AML-193 (cell line): Measurements from ENCODE around the gene PMEL.
"Not testable (repeated sequence)": the region's sequence is repeated elsewhere in the genome, so short reads cannot be mapped to it uniquely, and the experiment has no call there.

Source experiments
- DNase-seq, 2 experiments: peaks; one replicate each; lab custom pipeline; 2025; lab: John Stamatoyannopoulos, UW

The PMEL gene

DNA sequence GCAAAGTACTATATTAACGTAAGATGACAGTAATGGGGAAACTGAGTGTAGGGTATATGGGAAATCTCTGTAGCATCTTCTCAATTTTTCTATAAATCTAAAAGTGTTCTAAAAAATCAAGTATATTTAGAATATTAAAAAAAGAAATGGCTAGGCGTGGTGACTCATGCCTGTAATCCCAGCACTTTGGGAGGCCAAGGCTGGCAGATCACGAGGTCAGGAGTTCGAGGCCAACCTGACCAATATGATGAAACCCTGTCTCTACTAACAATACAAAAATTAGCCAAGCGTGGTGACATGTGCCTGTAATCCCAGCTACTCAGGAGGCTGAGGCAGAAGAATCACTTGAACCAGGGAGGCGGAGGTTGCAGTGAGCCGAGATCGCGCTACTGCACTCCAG is 42.2 kb downstream of the PMEL start:
- DNase-seq = not testable (repeated sequence)

DNA sequence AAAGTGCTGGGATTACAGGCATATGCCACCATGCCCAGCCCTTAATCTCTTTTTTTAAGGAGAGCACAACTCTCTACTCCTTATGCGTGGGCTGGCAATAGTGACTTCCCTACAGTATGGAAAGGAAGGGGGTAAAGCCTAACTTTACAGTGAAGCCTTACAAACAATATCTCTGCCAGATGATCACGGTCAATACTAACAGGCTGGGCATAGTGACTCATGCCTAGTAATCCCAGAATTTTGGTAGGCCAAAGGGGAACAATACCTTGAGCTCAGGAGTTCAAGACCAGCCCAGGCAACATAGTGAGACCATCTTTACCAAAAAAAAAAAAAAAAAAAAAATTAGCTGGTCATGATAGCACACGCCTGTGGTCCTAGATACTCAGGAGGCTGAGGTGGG is 43.7 kb downstream of the PMEL start:
- no peak for DNase-seq

DNA sequence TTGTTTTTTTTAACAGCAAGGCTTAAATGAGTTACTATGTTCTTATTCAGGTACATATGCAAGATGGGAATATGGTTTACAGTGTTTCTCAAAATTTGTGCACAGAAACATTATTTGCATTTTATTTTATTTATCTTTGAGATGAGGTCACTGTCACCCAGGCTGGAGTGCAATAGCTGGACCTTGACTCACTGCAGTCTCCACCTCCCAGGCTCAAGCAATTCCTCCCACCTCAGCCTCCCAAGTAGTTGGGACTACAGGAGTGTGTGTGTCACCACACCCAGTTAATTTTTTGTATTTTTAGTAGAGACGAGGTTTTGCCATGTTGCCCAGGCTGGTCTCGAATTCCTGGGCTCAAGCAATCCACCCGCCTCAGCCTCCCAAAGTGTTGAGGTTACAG is 46.8 kb downstream of the PMEL start:
- DNase-seq = not testable (repeated sequence)

DNA sequence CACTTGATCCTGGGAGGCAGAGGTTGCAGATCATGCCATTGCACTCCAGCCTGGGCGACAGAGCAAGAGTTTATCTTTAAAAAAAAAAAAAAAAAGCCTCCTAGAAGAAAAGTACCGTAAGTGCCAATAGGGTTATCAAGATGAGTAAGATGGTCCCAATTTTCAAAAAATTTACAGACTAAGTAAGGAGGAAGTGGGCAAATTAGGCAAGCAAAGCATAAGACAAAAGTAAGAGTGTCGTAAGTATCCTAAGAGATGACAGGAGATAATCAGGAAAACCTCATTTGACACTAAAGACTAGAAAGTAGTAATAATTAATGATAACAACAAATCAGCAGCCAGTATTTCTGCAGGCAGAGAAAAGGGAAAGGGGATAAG is 50.4 kb downstream of the PMEL start:
- DNase-seq = peak; percentile 71 to 79

DNA sequence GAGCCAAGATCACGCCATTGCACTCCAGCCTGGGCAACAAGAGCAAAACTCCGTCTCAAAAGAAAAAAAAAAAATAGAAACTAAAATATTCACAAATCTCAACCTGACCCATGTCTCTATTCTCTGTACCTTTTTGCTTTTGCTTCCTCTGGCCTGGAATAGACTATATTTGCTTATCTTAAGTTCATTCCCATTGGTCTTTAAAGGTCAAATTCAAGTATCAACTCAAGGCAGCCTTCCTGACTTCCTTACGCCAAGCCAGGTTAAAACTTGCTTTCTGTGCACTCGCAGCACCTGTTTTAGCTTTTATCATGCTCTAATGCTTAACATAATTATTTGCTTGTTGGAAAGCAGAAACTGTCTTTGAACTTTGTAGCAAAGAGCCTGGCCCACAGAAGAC is 52.9 kb downstream of the PMEL start:
- DNase-seq = no peak

DNA sequence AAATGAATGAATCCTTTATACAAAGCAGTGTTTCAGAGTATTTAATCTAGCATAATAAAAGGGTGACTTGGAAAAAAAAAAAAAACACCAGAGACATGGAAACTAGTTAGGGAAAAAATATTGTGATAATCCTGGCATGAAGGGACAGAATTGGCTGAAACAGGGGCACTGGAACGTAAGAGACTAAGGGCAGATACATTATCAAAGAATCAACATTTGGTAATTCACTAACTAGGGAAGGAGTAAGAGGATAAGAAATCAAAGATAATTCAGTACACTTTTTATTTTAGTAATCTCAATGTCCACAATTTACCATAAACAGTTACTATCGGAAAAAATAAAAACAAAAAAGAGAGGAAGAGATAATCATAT is 56.3 kb downstream of the PMEL start:
- DNase-seq = no peak

DNA sequence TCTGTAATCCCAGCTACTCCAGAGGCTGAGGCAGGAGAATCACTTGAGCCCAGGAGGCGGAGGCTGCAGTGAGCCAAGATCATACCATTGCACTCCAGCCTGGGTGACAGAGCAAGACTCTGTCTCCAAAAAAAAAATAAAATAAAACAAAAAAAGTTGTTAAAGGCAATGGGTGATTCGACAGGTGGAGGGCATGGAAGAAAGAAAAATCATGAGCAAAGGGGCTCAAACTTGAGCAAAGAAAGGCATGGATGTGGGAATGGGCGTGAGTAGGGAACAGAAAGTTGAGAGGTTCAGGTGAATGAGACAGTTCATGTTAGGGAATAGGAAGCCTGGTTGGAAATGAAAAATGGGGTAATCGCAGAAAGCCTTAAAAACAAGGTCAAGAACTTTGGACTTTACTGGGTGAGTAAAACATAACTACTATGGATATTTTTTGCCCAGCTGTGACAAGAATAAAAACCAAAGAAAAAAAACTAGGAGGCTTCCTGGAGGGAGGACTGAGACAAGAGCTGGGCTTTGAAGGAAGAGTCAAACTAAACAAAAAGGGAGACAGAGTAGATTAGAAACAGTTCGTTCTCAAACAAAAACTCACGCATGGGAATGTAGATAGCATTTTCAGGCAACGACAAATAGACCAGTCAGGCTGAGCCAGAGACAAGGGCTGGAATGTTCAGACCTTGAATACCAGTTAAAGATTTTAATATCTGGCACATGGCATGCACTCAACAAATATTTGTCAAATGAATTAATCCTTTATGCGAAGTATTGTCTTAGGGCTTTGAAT is 56.9 kb downstream of the PMEL start:
- no peak for DNase-seq

DNA sequence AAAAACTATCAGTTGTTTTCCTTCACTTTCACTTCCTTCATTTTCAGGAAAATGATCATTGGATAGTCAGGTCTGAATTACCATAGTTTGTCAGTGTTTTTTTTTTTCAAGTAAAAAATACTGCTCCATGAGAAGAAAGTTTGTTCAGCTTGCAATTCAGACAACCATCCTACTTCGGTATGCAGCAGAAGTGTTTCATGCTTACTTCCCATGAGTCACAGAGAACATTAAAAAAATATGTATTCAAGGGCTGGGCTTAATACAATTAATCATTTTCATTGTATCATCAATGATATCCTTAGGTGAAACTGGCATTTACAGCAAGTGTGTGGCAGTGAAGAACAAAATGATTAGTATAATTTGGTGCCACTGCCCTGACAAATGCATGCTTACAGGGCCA is 59.8 kb downstream of the PMEL start:
- no peak for DNase-seq
